ENCODE data around the gene FAP. TPM values are rescaled to one million over a fixed set of nuclear protein-coding genes. Genes with fewer than 3 reads are reported as not detected.

Gene FAP
- total RNA-seq, 4 donors from 2014 or later, result 11.5 to 31.8 (median 31.0) TPM

DNA sequence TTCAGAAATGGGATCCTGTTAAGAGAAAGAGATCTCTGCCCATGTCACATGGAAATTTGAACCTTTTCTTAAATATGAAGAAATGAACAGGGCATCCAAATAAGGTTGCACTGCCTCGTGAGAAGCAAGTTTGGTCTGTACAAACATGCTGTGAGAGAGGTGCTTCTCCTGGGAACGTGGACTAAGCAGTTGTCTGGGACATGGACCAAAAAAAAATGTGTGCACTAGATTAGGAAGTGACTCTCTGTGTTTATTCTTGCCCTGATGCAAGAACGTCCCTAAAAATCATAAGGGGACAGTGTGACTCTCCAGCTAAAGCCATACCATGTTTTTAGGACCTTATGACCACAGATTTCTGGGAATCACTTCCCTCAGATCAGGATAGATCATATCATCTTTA, 67.5 kb downstream of the FAP start:
- TF ChIP-seq, protein P1, sequence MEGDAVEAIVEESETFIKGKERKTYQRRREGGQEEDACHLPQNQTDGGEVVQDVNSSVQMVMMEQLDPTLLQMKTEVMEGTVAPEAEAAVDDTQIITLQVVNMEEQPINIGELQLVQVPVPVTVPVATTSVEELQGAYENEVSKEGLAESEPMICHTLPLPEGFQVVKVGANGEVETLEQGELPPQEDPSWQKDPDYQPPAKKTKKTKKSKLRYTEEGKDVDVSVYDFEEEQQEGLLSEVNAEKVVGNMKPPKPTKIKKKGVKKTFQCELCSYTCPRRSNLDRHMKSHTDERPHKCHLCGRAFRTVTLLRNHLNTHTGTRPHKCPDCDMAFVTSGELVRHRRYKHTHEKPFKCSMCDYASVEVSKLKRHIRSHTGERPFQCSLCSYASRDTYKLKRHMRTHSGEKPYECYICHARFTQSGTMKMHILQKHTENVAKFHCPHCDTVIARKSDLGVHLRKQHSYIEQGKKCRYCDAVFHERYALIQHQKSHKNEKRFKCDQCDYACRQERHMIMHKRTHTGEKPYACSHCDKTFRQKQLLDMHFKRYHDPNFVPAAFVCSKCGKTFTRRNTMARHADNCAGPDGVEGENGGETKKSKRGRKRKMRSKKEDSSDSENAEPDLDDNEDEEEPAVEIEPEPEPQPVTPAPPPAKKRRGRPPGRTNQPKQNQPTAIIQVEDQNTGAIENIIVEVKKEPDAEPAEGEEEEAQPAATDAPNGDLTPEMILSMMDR (IDR thresholded peaks at IDR 0.05; ENCODE audit: low read depth), result no peak

DNA sequence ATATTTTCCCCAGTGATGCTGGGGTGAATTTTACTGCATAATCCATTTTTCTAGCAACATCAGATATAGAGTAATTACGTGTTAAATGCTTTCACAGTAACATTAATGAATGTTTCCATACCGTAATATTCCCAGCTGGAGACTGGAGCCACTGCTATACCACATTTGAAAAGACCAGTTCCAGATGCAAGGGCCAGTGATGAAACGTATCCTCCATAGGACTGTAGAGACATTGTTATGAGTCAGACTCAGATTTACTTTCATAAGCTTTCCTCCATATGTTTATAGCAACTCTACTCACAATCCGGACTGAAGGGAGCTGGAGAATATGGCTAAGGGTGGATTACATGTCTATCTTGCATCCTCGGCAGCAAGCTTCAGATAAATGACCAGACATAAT, 68.5 kb downstream of the FAP start:
- TF ChIP-seq, protein P1 (IDR thresholded peaks at IDR 0.05; ENCODE audit: low read depth), result no peak

DNA sequence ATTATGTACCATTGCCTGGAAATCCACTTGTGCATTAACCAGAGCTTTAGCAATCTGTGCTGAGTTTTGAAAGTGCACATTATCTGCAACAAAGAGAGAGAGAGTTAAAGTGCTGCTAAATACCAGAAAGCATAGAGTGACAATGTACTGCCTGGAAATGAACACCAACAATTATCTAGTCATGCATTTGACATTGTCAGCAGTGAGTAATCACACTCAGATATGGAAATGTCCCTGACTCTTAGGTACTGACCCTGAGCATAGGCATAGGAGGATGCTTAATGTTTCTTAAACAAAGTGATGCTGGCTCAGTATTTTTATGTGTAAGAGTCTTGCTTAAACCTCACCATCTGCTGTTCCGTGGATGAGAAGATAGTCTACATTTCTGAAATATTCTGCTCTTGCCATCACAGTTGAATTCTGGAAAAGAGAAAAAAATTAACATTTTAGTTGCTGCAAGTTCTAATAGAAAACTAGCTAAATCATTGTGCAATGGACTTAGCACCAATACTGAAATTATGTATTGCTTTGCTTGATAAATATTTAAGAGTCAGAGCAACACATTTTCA, 70.4 kb downstream of the FAP start:
- TF ChIP-seq, protein P1 (IDR thresholded peaks at IDR 0.05; ENCODE audit: low read depth), result no peak

DNA sequence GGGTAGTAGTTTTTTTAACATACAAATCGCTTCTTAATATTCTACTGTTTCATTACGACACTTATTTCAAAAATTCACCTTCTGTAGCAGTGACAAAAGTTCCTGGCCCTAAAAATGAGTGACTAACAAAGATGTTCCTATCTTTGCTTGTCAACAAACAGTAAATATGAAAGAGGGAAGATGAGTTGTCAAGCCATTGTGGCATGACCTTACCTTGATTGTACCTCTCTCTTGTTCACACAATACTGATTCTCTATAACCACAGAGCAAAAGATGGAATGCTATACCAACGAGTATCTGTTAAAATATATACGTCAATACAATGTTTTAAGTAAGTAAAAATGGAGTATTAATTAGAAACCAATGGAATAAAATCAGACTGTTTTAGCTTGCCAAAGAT, 76.5 kb downstream of the FAP start:
- TF ChIP-seq, protein P1 (IDR thresholded peaks at IDR 0.05; ENCODE audit: low read depth), result no peak

DNA sequence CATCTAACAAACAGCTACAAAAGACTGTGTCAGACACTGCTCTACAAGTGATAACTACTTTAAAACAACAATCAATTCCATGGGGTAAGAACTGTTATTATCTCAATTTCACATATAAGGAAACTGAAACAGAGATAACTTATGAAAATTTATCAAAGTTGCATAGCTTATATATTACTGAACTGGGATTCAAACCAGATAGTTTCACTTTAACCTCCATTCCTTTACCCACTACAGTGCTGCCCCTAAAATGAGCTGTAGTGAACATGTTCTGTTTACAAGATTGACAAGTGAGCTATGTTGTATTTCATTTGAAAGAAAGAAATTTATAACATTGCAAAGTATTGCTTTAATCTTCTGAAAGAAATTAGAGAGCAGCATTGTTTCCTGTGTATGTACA, 77.1 kb downstream of the FAP start:
- TF ChIP-seq, protein P1 (IDR thresholded peaks at IDR 0.05; ENCODE audit: low read depth), result no peak

DNA sequence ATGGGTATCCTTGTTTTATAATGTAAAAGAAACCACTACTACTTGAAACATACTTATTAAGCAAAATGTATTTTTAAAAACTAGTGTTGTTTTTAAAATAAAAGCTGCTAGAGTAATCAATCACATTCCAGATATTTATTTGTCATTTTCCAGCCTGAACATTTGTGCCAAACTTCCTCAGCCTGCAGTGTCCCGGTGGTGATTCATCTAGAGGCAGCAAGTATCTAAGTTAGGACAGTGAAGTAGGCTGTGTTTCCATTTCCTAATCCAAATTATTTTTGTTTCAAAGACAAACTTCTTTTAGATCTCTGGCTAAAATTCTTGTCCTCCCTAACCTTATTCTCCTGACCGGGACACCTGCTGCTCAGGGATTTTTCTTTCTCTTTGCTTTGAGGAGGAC, 78.4 kb downstream of the FAP start:
- TF ChIP-seq, protein P1 (IDR thresholded peaks at IDR 0.05; ENCODE audit: low read depth), result no peak

DNA sequence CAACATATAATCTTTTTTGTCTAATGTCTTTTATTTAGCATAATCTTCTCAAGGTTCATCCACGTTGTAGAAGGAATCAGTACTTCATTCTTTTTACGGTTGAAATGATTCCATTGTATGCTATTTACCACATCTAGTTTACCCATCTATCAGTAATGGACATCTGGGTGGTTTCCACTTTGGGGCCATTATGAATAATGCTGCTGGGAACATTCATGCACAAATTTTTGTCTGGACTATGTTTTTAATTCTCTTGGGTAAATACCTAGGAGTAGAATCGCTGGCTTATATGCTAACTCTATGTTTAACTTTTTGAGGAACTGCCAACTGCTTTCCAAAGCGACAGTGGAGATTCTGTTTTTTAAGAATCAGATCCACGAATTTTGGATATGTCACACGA, 83.8 kb downstream of the FAP start:
- TF ChIP-seq, protein P1 (IDR thresholded peaks at IDR 0.05; ENCODE audit: low read depth), result no peak

All from subcutaneous adipose tissue (tissue), 4 donors.